Uterus (tissue), 2 donors: Measurements from ENCODE around the gene WWOX.

ENCODE experiments used
- POLR2A ChIP-seq, 2 donors: fragments of 450-650 bp; IDR thresholded peaks; one replicate each; pipeline ENCODE4 v1.6.1; 2016; ENCODE audit warnings: antibody characterized with exemption in 2 of 2, mild to moderate bottlenecking in 1 of 2, moderate library complexity in 1 of 2
- TF ChIP-seq, protein P1 (sequence below), 4 experiments: fragments of 200-600 bp in 2 of 4; fragments of 450-650 bp in 2 of 4; sonication (generic) in 2 of 4; IDR thresholded peaks; one replicate each; pipeline ENCODE4 v1.5.1; 2016 to 2019; ENCODE audit warnings: antibody characterized with exemption in 4 of 4, mild to moderate bottlenecking in 2 of 4, moderate library complexity in 1 of 4

DNA sequence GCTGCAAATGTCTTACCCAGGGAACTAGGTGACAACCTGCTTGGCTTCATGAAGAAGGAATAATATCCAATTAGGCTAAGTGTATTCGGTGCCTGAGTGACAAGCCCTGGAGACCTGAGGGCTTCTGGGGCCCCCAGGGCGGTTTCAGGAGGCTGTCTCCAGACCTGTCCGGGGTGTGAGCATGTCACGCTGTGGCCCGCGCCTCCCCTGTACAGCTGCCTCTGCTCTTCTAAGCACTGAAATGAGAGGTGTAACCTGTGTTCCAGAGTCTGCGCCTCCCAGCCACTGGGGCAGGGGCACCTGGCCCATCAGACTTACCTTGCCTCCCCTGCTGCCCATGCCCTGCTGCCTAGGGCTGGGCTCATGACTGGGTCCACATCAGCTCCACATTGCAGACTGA lies 114.3 kb downstream of the WWOX start:
- TF ChIP-seq, protein P1, sequence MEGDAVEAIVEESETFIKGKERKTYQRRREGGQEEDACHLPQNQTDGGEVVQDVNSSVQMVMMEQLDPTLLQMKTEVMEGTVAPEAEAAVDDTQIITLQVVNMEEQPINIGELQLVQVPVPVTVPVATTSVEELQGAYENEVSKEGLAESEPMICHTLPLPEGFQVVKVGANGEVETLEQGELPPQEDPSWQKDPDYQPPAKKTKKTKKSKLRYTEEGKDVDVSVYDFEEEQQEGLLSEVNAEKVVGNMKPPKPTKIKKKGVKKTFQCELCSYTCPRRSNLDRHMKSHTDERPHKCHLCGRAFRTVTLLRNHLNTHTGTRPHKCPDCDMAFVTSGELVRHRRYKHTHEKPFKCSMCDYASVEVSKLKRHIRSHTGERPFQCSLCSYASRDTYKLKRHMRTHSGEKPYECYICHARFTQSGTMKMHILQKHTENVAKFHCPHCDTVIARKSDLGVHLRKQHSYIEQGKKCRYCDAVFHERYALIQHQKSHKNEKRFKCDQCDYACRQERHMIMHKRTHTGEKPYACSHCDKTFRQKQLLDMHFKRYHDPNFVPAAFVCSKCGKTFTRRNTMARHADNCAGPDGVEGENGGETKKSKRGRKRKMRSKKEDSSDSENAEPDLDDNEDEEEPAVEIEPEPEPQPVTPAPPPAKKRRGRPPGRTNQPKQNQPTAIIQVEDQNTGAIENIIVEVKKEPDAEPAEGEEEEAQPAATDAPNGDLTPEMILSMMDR (IDR thresholded peaks at IDR 0.05): no peak
- no peak for TF ChIP-seq POLR2A (IDR thresholded peaks at IDR 0.05)
